ENCODE results near the gene GLTP. TPM values are rescaled to one million over a fixed set of nuclear protein-coding genes. Genes with fewer than 3 reads are reported as not detected.

Gene GLTP
- total RNA-seq, 1 donor from 2014 or later, result 8.8 TPM

DNA sequence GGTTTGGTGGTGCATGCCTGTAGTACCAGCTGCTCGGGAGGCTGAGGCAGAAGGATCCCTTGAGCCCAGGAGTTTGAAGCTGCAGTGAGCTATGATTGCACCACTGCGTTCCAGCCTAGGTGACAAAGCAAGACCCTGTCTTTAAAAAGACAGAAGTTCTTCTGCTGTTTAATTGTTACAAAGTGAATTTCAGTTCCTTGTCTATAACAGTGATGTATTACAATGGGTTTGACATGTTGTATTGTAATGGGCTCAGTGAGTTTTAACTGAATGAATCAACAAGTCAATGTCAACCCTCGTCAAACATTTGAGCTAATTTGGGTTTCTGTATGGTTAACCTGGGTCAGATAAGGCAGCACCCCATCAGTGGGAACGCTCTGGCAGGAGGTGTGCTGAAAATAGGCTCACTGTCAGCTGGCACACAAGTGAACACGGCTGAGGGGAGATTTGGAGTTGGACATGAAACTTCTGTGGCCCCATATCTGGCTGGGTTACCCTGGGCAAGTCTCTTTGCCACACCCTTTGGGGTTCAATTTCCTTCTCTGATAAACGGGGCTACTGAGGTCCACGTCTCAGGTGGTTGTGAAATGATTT is 33.1 kb downstream of the GLTP start:
- no peak for ATAC-seq
- DNase-seq (ENCODE audit: low spot score), result no peak

DNA sequence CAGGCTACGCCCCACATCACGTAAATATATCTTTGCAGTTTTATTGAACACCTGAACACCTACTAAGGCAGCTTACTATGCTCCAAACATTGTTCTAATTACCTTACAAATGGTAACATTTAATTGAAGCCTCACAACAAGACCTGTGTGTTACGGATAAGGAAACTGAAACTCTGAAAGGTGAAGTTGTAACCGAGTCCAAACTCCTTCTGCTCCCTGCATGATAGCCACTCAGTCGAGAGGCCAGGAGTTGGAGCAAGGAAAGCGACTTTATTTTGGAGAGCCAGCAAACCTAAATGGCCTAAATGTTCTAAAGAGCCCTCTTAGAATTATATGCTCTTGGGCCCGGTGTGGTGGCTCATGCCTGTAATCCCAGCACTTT is 34.5 kb downstream of the GLTP start:
- ATAC-seq, result no peak
- DNase-seq (ENCODE audit: low spot score), result no peak

DNA sequence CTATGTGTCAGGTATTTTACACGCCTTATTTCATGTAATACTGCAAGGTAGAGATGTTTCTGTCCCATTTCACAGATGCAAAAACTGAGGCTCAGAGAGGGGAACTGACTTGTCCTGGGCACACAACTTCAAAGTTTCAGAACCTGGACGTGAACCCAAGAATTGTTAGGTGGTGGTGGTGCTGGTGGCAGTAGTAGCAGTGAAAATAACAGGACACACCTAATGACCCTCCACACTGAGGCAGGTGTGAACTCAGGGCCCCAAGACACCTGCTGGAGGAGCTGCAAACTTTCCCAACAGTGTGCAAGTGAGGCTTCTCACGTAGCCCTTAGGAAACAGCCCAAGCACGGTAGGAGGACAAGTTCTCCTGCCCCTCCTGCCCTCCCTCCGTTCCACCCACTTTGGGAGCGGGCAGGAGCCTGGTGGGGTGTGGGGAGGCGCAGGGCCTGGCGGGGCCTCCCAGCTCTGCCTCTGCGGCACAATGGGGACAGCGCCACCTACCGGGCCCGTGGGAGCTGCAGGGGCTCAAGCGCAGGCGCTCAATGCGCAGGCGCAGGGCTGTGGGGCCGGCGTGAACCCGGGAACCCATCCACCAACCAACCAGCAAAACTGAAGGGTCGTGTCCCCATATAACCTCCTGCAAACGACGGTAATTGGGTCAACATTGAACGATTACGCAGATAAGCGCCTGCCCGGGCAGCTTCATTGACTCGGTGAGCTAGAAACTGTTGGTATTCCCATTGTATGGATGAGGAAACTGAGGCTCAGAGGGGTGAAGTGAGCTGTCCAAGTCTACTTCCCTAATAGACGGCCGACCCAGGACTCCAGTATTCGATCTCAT is 35.1 kb downstream of the GLTP start:
- DNase-seq (ENCODE audit: low spot score), result peak; percentile 89
- peak; percentile 99 for ATAC-seq

DNA sequence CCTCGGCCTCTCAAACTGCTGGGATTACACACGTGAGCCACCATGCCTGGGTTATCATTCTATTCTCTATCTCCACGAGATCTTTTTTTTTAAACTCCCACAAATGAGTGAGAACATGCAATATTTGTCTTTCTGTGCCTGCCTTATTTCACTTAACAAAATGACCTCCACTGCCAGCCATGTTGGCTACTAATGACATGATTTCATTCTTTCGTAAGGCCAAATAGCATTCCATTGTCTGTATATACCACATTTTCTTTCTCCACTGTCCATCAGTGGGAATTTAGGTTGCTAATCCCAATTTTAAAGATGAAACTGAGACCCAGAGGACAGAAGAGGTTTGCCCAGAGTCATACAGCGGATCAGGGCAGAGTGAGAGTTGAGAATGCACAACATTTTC is 36.2 kb downstream of the GLTP start:
- ATAC-seq, result no peak
- DNase-seq (ENCODE audit: low spot score), result no peak

DNA sequence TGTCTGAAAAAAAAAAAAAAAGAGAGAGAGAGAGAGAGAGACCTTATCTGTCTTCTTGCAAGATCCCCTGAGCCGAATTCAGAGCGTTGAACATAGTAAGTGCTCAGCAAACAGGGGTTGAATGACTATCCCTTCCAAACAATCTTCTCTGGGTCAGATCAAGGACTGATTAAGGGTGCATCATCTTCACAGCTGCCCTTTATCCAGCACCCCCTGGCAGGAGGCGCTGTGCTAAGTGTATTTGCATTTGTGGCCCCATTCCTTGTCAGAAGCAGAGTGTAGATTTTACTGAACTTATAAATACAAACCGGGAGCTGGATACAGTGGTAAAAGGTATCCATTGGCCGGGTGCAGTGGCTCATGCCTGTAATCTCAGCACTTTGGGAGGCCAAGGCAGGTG is 38.3 kb downstream of the GLTP start:
- DNase-seq (ENCODE audit: low spot score), result no peak
- ATAC-seq, result no peak

DNA sequence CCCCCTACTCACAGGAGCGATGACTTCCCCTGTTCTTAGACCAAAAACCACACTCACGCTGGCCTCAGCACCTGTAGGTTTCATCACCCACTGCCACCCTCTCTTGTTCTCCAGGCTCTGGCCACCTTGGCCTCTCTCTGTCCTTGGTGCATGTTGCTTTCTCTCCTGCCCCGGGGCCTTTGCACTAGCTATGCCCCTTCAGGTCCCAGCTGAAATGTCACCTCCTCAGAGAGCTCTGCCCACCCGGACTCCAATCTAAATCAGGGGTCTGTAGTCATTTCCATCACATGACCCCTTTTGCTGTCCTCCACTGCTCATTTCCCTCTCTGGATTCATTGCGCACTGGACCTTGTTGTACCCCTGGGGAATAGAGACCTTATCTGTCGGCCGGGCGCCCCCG is 39.0 kb downstream of the GLTP start:
- ATAC-seq, result no peak
- no peak for DNase-seq (ENCODE audit: low spot score)

DNA sequence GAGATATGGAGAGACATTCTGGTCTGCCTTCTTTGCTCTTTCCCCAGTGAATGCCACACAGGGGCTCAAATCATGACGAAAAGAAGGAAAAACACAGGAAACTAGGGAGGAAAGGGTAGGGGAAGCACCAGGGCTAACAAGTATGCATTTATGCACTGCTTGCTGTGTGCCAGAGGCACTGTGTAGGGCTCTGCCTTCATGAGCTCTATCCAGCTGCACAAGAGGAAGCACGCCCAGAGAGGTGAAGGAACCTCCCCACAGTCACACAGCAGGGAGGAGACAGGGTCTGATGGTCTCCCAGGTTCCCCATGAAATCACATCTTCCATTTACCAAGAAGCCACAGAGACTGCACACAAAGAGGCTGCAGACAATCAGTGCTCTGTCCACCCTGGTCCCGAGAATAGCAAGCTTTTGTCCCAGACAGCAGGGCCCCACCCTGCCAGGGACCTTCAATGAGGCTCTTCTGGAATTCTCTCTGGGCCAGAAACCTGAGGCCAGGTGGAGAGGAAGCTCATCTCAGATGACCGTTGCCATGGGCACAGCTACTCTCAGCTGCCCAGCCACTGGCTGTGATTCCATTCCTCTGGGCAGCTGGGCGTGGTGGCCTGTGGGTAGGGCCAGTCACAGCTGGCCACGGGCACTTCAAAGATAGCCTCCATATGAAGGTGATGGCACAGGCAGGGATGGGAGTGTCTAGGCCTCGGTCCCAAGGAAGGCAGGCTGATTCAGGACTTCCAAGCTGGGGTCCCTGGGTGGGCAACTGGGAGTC is 39.9 kb downstream of the GLTP start:
- DNase-seq (ENCODE audit: low spot score), result no peak
- no peak for ATAC-seq

DNA sequence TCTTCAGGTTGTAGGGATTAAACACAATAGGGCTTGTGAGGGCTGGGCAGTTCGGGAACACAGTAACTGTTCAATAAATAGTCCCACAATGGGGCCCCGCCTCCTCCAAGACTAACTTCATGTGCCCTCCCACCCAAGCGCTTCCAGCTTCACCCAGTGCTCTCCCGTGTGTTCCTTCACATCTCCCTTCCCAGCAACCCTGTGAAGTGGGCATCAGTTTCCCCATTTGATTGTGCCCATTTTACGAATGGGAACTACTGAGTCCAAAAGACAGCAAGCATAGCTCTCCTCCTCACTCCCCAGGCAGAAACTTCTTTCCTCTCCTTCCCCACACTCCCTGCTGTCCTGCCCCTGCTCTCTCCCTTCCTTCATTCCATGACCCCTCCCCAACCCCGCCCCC is 40.9 kb downstream of the GLTP start:
- DNase-seq (ENCODE audit: low spot score) (no peak), ATAC-seq (no peak)

DNA sequence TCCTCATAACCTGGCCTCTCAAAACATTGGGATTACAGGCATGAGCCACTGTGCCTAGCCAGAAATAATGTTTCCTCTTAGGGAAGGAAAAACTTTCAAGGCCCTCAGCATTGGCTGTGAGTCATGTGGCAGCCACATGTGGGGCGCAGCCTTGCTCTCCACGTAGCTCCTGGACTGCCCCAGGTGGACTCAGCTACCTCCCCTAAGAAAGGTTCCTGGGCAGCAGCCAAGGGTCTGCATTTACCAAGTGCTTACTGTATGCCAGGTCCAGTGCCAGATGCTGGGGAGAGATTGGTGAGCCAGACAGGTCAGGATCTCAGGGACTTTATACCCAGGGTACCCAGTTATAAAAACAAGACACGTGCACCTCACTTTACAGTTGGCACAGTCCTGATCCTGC is 43.4 kb downstream of the GLTP start:
- DNase-seq (ENCODE audit: low spot score), result no peak

DNA sequence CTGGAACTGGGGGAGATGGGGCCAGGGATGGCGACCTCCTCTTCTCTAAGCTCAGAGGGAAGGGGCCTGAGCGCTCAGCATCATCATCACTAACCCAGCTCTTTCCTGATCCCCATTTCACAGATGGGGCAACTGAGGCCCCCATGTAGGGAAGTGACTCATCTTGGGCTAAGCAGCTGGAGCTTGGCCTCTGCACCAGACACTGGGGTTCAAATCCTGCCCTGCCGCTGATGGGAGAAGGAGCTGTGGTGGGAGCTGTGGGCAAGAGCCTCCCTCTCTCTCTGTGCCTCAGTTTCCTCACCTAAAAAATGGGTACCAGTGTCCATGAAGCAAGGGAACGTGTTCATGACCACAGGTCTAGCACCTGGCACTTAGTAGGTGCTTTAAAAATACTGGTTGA is 44.5 kb downstream of the GLTP start:
- DNase-seq (ENCODE audit: low spot score) (no peak), ATAC-seq (no peak)

More for the DNA sequence above, 43.4 kb downstream of the GLTP start:
- no peak for ATAC-seq

DNA sequence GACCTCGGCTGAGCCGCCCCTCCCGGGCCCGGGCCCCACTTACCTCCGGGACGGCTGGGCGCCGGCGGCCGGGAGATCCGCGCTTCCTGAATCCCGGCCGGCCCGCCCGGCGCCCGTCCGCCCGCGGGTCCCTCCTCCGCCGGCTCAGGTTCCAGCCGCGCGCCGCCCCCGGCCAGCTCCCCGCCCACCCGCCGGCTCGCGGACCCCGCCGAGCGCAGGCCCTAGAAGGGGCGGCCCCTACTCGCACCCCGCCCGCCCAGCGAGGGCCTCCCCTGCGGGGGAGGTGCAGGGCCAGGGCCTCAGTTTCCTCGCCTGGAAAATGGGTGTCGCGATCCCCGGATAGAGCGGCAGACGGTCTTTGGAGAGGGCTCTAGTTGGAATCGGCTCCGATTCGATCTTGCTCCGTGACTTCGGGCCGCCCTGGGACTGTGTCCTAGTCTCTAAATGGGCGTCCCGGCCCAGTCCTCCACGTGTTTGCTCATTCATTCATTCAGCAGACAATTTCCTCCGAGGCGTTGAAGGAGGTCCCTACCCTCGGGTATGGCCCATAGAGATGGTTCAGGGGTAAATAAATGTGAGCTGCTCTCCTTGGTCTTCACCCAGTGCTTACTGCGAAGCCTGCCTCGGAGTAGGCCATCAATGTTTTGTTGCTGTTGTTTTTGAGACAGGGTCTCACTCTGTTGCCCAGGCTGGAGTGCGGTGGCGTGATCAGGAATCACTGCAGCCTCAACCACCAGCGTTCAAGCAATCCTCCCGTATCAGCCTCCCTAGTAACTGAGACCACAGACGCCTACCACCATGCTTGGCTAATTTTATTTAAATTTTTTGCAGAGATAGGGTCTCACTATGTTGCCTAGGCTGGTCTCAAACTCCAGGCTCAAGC is 46.8 kb downstream of the GLTP start, which contains the start of gene TRPV4:
TRPV4 (minus strand) TSS at position 92 of the 883 bp plus-strand sequence. CDS start 18,602 bp downstream, outside the sequence.
- DNase-seq (ENCODE audit: low spot score), result no peak

DNA sequence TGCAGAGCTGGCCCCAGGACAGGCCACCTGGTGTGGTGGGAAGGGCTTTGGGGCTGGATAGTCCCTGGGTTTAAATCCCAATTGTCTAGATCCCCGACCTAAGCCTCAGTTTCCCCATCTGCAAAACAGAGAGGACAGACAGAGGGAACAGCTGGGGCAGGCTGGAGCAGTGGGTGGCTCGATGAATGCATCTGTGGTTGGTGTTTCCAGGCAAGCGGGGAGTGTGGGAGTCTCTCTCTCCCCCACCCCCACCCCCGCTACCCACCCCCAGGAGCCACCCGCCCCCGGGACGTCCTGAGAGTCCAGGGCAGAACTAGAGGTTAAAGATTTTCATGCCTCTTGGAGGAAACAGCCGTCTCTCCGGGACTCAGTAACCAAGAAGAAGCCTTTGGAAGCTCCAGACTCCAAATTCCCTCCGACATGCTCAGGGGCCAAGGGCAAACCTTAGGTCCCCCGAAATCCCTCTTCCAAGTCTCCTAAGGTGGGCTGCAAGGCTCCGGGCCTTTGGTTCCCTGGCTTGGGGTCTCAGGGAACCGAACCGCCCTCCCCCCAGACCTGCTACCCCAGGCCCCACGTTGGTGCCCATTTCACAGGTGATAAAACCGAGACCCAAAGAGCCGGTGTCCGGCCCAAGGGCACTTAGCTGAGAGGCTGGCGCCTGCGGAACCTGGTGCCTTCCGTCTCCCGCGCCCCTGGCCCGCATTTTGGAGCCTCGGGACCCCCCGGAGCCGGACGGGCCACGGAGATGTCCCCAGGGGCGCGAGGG is 47.6 kb downstream of the GLTP start:
- DNase-seq (ENCODE audit: low spot score), result no peak
- no peak for ATAC-seq

More for the DNA sequence above, 46.8 kb downstream of the GLTP start, which contains the start of gene TRPV4:
- peak; percentile 43 for ATAC-seq

DNA sequence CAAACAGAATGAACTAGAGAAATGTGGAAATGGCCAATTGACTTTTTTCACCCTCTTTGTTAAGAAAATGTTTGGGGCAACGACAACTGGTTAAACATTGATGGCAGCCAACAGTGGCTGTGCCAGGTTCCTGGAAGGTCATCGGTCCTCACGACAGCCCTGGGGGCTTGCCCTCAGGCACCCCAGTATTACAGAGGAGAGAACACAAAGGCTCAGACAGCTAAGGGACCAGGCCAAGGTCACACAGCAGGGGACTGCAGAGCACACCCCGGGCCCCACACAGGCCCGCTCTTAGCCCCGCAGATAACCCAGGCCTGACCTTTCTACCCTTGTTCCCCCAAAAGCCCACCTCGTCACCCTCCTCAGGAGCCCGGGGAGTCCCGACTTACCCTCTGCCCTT is 48.4 kb downstream of the GLTP start:
- DNase-seq (ENCODE audit: low spot score) (peak; percentile 62), ATAC-seq (peak; percentile 43)

DNA sequence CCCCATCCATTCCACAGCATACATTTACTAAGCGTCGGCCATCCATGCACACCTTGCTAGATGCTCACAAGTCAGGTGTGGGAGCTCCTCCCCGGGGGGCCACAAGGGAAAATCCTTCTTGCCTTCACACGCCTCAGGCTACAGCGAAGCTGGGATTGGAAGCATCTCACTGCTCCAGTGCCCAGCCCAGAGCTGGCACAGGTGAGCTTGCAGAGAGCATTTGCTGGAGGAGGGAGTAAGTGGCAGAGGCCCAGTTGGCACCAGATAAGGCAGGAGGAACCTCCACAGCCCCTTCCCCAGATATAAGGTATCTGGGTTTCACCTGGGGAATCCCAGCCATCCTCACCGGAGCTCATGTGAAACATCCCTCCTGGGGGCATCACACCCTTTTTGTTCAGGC is 49.0 kb downstream of the GLTP start:
- ATAC-seq, result peak; percentile 57
- DNase-seq (ENCODE audit: low spot score), result peak; percentile 58

DNA sequence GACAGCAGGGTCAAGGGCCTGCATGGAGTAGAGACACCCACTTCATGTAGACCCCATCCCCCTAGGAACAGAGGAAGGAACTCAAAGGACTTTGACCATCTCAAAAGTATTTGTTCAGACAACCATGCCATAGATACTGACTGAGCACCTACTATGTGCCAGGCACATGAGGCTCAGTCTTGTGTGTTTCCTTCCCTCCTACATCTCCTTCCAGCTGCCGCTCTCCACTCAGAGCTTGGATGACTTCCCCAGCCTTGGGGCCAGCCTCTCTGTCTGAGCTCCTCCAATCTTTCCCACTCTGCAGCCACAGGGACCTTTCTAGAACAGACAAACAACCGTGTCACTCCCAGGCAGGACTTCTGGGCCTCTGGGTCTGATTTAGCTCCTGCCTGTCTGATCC is 49.6 kb downstream of the GLTP start:
- DNase-seq (ENCODE audit: low spot score) (no peak), ATAC-seq (peak; percentile 30)

DNA sequence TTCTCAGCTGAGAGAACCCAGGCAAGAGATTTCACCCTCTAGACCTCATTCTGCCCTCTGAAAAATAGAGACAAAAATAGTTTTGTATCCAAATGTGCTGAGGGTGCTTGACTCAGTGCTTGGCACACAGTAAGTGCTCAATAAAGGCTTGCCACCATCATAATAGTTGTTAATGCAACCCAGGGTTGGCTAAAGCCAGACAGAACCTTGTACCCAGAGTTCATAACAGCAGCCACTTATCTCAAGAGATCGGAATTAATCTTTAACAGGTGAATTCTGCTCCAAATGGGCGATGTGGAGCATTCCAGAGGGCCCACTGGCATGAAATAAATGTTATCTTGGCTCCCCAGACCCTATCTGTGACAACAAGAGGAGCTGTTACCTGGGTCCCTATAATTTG is 50.1 kb downstream of the GLTP start:
- peak; percentile 59 for DNase-seq (ENCODE audit: low spot score)

DNA sequence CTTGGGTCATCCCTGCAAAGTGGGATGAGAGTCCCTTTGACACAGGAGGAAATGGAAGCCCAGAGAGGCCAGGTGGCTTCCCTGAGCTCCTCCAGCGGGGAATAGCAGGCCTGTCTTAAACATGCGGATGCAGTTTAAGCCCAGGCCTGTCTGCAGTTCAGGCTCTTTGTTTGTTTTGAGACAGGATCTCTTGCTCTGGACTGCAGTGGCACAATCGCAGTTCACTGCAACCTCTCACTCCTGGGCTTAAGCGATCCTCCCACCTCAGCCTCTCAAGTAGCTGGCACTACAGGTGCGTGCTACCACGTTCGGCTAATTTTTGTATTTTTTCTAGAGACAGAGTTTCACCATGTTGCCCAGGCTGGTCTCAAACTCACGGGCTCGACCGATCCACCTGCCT is 50.7 kb downstream of the GLTP start:
- ATAC-seq (peak; percentile 27), DNase-seq (ENCODE audit: low spot score) (no peak)

More for the DNA sequence above, 50.1 kb downstream of the GLTP start:
- peak; percentile 69 for ATAC-seq

DNA sequence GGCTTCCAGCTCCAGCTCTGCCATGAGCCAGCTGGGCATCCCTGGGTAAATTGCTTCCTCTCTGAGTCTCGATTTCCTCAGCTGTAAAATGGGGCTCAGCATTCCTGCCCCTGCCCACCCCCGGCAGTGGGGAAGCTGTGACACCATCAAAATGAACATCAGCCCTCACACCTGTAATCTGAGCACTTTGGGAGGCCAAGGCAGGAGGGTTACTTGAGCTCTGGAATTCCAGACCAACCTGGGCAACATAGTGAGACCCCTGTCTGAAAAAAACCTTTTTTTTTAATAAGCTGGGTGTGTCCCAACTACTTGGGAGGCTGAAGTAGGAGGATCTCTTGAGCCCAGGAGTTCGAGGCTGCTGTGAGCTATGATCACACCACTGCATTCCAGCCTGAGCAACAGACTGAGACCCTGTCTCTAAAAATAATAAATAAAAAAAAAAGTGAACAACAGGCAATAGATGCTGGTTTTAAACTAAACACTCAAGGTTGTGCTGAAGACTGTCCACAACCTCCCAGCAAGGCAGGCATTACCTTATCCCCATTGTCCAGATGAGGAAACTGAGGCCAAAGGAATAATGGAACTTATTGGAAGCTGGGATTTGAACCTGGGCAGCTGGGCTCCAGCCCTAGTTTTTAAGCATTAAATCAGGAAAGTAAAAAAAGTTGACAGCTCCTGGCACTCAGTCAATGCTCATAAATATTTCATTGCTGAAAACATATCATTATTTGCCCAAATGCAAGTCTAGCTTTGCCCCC is 51.4 kb downstream of the GLTP start:
- ATAC-seq, result no peak
- DNase-seq (ENCODE audit: low spot score), result no peak

All from left lobe of liver (tissue), 2 donors.